ENCODE measurements around the gene GCHFR. TPM values are rescaled to one million over a fixed set of nuclear protein-coding genes. Genes with fewer than 3 reads are reported as not detected.

The GCHFR gene
- total RNA-seq, 3 donors from 2014 or later = 12.0 to 25.5 (median 18.2) TPM

GRCh38 chr15:40754883-40755811, 8.7 kb upstream of the GCHFR start, which contains the start of gene RMDN3:
Gene RMDN3, minus strand, starts transcription at chr15:40755254. Its CDS starts 471 bp downstream, at chr15:40754783.
- no peaks in the 10 kb centered on the region for H3K36me3 ChIP-seq (ENCODE audit: low read depth)
- peak within 1 kb of the TSS; percentile 78 for H3K4me3 ChIP-seq
- peaks cover 12% of the 10 kb centered on the region for H3K4me1 ChIP-seq (ENCODE audit: low read depth)
- DNase-seq = peak; percentile 93 to 97 (median 95)
- intact Hi-C loops (cut with DNase I, micrococcal nuclease) = no loop called here
- ATAC-seq = peak; percentile 99
- H3K9me3 ChIP-seq = no peaks in the 10 kb centered on the region
- no peak for TF ChIP-seq CTCF (IDR thresholded peaks at IDR 0.05)

DNA sequence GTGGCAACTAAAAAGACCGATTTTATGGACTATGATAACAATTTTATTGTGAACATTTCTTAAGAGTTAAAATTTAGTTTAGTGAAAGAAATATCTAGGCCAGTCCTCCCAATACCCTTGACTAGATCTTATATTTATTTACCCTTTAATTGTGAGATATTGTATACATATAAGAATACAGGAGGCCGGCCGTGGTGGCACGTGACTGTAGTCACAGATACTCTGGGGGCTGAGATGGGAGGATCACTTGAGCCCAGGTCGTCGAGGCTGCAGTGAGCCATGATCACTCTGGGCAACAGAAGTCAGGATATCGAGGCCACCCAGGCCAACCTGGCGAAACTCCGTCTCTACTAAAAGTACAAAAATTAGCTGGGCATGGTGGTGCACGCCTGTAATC, 8.1 kb upstream of the GCHFR start:
- intact Hi-C loops (cut with DNase I, micrococcal nuclease) = no loop called here
- no peak for TF ChIP-seq CTCF (IDR thresholded peaks at IDR 0.05)
- Histone ChIP-seq H3K36me3 (ENCODE audit: low read depth) (no peaks in the 10 kb centered on the region), H3K4me3 (no peak overlapping the region), H3K4me1 (ENCODE audit: low read depth) (peaks cover 12% of the 10 kb centered on the region), H3K9me3 (no peaks in the 10 kb centered on the region)
- ATAC-seq (no peak), DNase-seq (no peak)

GRCh38 chr15:40756938-40757337, 6.9 kb upstream of the GCHFR start:
- no peak overlapping the region for H3K4me3 ChIP-seq
- peaks cover 12% of the 10 kb centered on the region for H3K4me1 ChIP-seq (ENCODE audit: low read depth)
- ATAC-seq (no peak), DNase-seq (no peak)
- no peaks in the 10 kb centered on the region for H3K9me3 ChIP-seq
- intact Hi-C loops (cut with DNase I, micrococcal nuclease) = no loop called here
- TF ChIP-seq CTCF (IDR thresholded peaks at IDR 0.05) = no peak
- H3K36me3 ChIP-seq (ENCODE audit: low read depth) = no peaks in the 10 kb centered on the region

GRCh38 chr15:40759961-40760360, 3.9 kb upstream of the GCHFR start:
- no peak for ATAC-seq
- intact Hi-C loops (cut with DNase I, micrococcal nuclease) = no loop called here
- Histone ChIP-seq H3K4me3 (no peak overlapping the region), H3K36me3 (ENCODE audit: low read depth) (no peaks in the 10 kb centered on the region), H3K4me1 (ENCODE audit: low read depth) (peaks cover 12% of the 10 kb centered on the region), H3K9me3 (no peaks in the 10 kb centered on the region)
- no peak for DNase-seq
- no peak for TF ChIP-seq CTCF (IDR thresholded peaks at IDR 0.05)

GRCh38 chr15:40762919-40763800, 708 bp upstream of the GCHFR start:
- peaks cover 31% of the 10 kb centered on the region for H3K4me1 ChIP-seq (ENCODE audit: low read depth)

More at GRCh38 chr15:40762919-40763800, 708 bp upstream of the GCHFR start:
- intact Hi-C loops (cut with DNase I, micrococcal nuclease) = no loop called here
- Histone ChIP-seq H3K36me3 (ENCODE audit: low read depth) (no peaks in the 10 kb centered on the region), H3K9me3 (no peaks in the 10 kb centered on the region), H3K4me3 (peak overlapping the region; percentile 12)
- no peak for TF ChIP-seq CTCF (IDR thresholded peaks at IDR 0.05)
- peak; percentile 87 to 90 (median 88) for DNase-seq
- peak; percentile 53 for ATAC-seq

Measured in mucosa of descending colon (tissue), 3 donors.